22Rv1 (cell line): ENCODE data around the gene ARMC8.
"Not testable (repeated sequence)": the region's sequence is repeated elsewhere in the genome, so short reads cannot be mapped to it uniquely, and the experiment has no call there.

ENCODE experiments used
- H3K27ac ChIP-seq: fragments of 450-650 bp; 2 replicates; pipeline ENCODE4 v1.5.1; 2017
- CTCF ChIP-seq: fragments of 450-650 bp; IDR thresholded peaks from 2 replicates; pipeline ENCODE4 v1.5.1; 2017; ENCODE audit warnings: mild to moderate bottlenecking
- ZFX ChIP-seq: fragments of 450-650 bp; IDR thresholded peaks from 2 replicates; pipeline ENCODE4 v1.6.1; 2017; ENCODE audit warnings: antibody characterized with exemption, borderline replicate concordance

Gene ARMC8

GRCh38 chr3:138187296-138188012 lies at the start of gene ARMC8:
Gene ARMC8 (plus strand): TSS chr3:138187301. CDS start chr3:138187555, 254 bp downstream.
- TF ChIP-seq CTCF: no peak
- no peak for TF ChIP-seq ZFX
- peak within 1 kb of the TSS; percentile 89 for H3K27ac ChIP-seq

- H3K27ac ChIP-seq: no peak overlapping the region
- TF ChIP-seq CTCF: no peak
- TF ChIP-seq ZFX: no peak
These were observed 49.2 kb upstream of the ARMC8 start for GRCh38 chr3:138137861-138138260.

GRCh38 chr3:138139691-138140090 lies 47.4 kb upstream of the ARMC8 start:
- no peak overlapping the region for H3K27ac ChIP-seq
- no peak for TF ChIP-seq ZFX

GRCh38 chr3:138140940-138141339 lies 46.2 kb upstream of the ARMC8 start:
- no peak overlapping the region for H3K27ac ChIP-seq
- TF ChIP-seq CTCF (no peak), ZFX (no peak)

GRCh38 chr3:138142181-138142580 lies 44.9 kb upstream of the ARMC8 start:
- H3K27ac ChIP-seq: not testable (repeated sequence)

- TF ChIP-seq ZFX: no peak
- TF ChIP-seq CTCF: no peak
- H3K27ac ChIP-seq: no peak overlapping the region
These were observed 38.6 kb upstream of the ARMC8 start for GRCh38 chr3:138148503-138148902.

- TF ChIP-seq ZFX (no peak), CTCF (no peak)
- H3K27ac ChIP-seq: no peak overlapping the region
These were observed 32.6 kb upstream of the ARMC8 start for GRCh38 chr3:138154534-138154933.

- no peak overlapping the region for H3K27ac ChIP-seq
- TF ChIP-seq ZFX (no peak), CTCF (no peak)
These were observed 29.4 kb upstream of the ARMC8 start for GRCh38 chr3:138157743-138158142.
